ENCODE data around the gene CLBA1.

DNA sequence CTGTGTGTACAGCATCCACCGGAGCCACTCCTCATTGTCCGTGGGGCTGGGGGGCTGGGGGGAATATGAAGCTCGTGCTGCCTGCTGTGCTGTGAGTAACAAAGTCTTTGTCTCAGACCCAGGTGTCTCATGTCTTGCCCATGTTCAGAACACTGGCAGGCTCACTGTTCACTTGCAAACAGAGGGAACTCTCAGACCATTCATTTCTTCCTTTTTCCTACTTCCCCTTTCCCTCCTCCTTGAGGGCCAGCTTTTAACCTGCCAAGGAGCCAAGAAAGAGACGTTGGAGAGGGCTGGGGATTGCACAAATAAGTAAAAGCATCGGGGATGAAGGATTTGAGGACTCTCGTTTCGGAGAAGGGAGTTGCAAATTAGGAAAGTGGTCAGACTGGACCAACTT, 58.1 kb downstream of the CLBA1 start:
- TF ChIP-seq ZNF274 (IDR thresholded peaks at IDR 0.05; ENCODE audit: low read depth, low read length) (no peak), POLR2AphosphoS5 (IDR thresholded peaks at IDR 0.05; ENCODE audit: low read depth, low read length) (no peak), POLR2A (IDR thresholded peaks at IDR 0.05; ENCODE audit: borderline replicate concordance, extremely low read depth, insufficient read depth, insufficient read length) (no peak)
- TF ChIP-seq, protein P1, sequence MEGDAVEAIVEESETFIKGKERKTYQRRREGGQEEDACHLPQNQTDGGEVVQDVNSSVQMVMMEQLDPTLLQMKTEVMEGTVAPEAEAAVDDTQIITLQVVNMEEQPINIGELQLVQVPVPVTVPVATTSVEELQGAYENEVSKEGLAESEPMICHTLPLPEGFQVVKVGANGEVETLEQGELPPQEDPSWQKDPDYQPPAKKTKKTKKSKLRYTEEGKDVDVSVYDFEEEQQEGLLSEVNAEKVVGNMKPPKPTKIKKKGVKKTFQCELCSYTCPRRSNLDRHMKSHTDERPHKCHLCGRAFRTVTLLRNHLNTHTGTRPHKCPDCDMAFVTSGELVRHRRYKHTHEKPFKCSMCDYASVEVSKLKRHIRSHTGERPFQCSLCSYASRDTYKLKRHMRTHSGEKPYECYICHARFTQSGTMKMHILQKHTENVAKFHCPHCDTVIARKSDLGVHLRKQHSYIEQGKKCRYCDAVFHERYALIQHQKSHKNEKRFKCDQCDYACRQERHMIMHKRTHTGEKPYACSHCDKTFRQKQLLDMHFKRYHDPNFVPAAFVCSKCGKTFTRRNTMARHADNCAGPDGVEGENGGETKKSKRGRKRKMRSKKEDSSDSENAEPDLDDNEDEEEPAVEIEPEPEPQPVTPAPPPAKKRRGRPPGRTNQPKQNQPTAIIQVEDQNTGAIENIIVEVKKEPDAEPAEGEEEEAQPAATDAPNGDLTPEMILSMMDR (IDR thresholded peaks at IDR 0.05 in 2 of 3, conservative IDR thresholded peaks at IDR 0.05 in 1 of 3; ENCODE audit: borderline replicate concordance in 1 of 3, insufficient read depth in 1 of 3, low read depth in 2 of 3, low read length in 2 of 3) = no peak
- TF ChIP-seq, protein P2, sequence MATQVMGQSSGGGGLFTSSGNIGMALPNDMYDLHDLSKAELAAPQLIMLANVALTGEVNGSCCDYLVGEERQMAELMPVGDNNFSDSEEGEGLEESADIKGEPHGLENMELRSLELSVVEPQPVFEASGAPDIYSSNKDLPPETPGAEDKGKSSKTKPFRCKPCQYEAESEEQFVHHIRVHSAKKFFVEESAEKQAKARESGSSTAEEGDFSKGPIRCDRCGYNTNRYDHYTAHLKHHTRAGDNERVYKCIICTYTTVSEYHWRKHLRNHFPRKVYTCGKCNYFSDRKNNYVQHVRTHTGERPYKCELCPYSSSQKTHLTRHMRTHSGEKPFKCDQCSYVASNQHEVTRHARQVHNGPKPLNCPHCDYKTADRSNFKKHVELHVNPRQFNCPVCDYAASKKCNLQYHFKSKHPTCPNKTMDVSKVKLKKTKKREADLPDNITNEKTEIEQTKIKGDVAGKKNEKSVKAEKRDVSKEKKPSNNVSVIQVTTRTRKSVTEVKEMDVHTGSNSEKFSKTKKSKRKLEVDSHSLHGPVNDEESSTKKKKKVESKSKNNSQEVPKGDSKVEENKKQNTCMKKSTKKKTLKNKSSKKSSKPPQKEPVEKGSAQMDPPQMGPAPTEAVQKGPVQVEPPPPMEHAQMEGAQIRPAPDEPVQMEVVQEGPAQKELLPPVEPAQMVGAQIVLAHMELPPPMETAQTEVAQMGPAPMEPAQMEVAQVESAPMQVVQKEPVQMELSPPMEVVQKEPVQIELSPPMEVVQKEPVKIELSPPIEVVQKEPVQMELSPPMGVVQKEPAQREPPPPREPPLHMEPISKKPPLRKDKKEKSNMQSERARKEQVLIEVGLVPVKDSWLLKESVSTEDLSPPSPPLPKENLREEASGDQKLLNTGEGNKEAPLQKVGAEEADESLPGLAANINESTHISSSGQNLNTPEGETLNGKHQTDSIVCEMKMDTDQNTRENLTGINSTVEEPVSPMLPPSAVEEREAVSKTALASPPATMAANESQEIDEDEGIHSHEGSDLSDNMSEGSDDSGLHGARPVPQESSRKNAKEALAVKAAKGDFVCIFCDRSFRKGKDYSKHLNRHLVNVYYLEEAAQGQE (IDR thresholded peaks at IDR 0.05; ENCODE audit: low read depth) = no peak
- TF ChIP-seq, protein P3, sequence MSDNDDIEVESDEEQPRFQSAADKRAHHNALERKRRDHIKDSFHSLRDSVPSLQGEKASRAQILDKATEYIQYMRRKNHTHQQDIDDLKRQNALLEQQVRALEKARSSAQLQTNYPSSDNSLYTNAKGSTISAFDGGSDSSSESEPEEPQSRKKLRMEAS (IDR thresholded peaks at IDR 0.05) = no peak

Measured in HCT116 (cell line).